Amygdala (tissue), 56 donors: ENCODE results near the gene ITIH6.
"Not testable (repeated sequence)": the region's sequence is repeated elsewhere in the genome, so short reads cannot be mapped to it uniquely, and the experiment has no call there.

Experiments
- DNase-seq, 56 donors: peaks; one replicate each; lab custom pipeline; 2025; lab: John Stamatoyannopoulos, UW

The ITIH6 gene

DNA sequence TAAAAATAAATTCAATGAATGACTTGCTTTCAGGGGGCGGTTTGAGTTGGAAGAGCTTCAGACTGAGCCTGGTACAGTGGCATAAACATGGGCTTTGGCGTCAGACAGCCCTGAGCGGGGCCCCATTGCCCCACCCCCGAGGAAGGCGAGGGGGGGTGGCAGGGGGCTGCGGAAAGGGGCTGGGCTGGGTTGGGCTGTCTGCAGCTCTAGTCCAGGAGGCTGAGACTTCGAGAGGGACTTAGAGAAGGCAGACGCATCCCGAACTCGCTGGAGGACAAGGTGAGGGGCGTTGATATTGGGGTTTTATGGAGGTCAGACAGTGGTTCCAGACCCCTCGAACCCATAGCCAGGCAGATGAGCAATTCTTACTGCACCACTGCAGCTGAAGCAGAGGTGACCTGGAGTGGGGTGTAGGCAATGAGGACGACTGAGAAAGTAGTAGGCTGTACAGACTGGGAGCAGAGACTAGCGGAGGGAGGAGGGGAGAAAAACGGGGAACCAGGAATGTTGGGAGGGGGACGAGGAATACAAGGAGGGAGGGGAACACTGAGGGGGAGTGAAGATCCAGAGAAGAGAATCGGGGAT, 9.6 kb upstream of the ITIH6 start, which contains the start of gene MAGED2:
Gene MAGED2, plus strand, starts transcription at position 222 of the 585 bp plus-strand sequence. CDS start 1,587 bp downstream, outside the sequence.
- peak in 34 of 56 donors; percentile 0 to 48 (median 15) for DNase-seq

DNA sequence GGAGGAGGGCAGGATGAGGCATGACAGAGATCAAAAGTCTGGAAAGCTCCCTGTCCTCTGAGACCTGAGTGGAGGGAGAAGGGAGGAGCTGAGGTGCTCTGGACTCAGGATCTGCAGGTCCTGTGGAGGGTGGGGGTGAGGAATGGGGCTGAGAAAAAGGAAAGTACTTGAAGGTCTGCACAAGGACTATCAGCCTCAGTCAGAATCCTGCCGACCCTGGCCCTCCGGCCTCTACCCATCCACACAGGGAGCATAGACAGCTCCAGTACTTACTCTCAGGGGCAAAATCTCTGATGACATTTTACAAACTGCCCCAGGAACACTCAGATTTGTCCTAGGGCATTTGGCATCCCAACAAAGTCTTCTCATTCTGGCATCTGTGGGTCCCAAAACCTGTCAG, 991 bp upstream of the ITIH6 start:
- DNase-seq: no peak

DNA sequence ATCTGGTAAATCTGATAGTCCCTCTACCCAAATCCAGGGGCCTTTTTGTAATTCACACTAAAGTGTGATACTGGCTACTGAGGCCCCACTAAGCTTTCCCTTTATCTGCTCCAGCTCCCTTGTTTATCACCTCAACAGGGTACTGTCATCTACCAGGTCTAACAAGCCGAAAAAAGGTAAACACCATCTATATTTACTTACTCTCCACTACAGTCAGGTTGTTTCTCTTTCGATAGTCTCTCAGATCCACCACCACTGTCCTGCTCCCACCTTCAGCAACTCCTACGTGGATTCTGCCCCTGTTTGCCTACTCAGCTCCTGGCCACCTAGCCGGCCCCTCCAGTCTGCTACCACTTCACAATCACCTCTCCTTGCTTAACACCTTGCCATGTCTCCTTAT, 3.3 kb downstream of the ITIH6 start:
- DNase-seq: no peak

GRCh38 chrX:54794028-54794427, 4.0 kb downstream of the ITIH6 start:
- peak in 1 of 56 donors; percentile 0 for DNase-seq

- not testable (repeated sequence) for DNase-seq
Observed at GRCh38 chrX:54789405-54789804, 8.7 kb downstream of the ITIH6 start.

DNA sequence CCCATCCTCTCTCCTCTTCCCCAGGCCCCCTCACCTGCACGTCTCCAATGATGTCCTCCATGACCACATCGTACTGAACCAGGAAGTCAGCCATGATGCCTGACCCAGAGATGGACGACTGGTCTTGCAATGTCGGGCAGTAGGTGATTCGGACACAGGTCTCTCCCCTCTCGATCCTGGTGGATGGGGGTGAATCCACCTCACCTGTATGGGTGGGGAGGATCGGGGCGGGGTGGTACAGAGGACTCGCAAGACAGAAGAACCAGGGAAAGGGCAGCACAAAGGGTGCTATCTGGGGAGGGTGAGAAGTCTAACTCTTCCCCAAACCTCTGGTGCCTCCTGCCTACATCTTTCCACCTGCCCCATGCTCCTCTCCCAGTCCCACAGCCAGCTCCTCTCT, 9.6 kb downstream of the ITIH6 start:
- DNase-seq: no peak

GRCh38 chrX:54786967-54787366, 11.1 kb downstream of the ITIH6 start:
- DNase-seq: no peak

GRCh38 chrX:54785901-54786300, 12.2 kb downstream of the ITIH6 start:
- peak in 1 of 56 donors; percentile 0 for DNase-seq

GRCh38 chrX:54776987-54777672, 20.9 kb downstream of the ITIH6 start:
- no peak for DNase-seq

GRCh38 chrX:54776061-54776460, 22.0 kb downstream of the ITIH6 start:
- no peak for DNase-seq

GRCh38 chrX:54774391-54775094, 23.5 kb downstream of the ITIH6 start:
- not testable (repeated sequence) for DNase-seq

- DNase-seq: no peak
Observed at GRCh38 chrX:54758114-54759055, 39.7 kb downstream of the ITIH6 start.

DNA sequence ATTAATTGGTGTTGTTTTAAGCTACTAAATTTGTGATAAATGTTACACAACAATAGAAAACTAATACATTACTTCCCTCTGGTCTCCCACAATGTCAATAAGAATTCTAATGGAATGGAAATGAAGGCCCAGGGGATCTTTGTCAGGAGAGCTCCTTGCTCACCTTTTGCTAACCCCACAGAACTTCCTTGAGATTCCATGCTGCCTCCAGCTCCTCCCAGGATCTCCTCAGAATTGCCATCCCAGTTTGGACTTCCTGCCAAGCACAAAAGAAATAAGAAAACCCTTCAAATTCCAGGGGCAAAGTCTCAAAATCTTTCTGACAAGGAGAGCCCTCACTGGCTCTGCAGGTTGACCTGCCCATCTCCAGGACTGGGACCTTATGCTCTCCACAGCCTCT, 43.2 kb downstream of the ITIH6 start:
- DNase-seq: no peak

DNA sequence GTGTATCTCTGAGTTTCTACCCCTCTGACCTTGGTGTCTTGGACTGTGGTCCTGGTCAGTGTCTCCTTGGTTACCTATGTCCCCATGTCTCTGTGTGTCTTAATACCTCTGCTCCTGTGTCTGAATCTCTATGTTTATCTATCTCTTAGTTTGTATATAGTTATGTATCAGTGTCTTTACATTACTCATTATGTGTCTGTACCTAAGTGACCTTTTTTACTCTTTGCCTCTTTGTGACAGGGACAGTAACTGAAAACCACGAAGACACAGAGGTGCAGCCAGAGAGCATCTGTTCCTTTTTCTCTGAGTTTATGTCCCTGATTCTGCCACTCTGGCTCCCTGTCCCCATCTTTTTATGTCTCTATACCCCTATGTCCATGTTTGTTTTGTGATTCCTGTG, 49.4 kb downstream of the ITIH6 start:
- DNase-seq: no peak

GRCh38 chrX:54747733-54748393, 50.2 kb downstream of the ITIH6 start:
- DNase-seq: no peak

DNA sequence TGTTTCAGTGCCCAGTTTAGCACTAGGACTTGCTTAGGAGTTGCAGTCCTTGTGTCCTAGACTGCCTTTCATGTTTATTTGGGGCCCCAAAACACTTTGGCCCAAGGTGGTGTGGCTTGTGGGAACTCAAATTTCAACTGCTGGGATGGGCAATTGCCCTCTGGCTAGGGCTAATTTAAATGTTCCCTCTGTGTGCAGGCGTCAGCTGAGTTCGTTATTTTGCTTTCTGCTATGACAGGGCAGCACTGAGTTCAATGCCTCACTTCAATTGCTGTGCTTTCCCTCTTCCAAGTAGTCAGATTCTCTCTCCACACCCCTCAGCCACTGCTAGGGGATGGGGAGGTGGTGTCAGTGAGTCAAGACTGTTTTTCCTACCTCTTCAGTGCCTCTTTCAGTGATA, 51.1 kb downstream of the ITIH6 start:
- DNase-seq: no peak

DNA sequence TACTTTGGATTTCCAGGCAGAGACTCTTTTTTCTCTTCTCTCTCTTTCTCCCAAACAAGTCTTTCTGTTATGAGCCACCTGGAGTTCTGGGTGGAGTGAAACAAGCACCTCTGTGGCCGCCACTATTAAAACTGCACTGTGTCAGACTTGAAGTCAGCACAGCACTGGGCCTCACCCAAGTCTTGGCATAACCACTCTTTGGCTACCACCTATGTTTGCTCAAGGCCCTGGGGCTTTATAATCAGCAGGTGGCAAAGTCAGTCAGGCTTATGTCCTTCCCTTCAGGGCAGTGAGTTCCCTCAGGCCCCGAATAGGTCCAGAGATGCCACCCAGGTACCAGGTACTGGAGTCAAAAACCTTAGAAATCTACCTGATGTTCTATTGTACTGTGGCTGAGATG, 52.4 kb downstream of the ITIH6 start:
- DNase-seq: no peak

DNA sequence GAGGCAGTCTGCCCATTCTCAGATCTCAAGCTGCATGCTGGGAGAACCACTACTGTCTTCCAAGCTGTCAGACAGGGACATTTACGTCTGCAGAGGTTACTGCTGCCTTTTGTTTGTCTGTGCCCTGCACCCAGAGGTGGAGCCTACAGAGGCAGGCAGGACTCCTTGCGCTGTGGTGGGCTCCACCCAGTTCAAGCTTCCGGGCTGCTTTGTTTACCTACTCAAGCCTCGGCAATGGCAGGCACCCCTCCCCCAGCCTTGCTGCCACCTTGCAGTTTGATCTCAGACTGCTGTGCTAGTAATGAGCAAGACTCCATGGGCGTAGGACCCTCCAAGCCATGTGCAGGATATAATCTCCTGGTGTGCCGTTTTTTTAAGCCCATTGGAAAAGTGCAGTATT, 59.5 kb downstream of the ITIH6 start:
- DNase-seq: not testable (repeated sequence)

DNA sequence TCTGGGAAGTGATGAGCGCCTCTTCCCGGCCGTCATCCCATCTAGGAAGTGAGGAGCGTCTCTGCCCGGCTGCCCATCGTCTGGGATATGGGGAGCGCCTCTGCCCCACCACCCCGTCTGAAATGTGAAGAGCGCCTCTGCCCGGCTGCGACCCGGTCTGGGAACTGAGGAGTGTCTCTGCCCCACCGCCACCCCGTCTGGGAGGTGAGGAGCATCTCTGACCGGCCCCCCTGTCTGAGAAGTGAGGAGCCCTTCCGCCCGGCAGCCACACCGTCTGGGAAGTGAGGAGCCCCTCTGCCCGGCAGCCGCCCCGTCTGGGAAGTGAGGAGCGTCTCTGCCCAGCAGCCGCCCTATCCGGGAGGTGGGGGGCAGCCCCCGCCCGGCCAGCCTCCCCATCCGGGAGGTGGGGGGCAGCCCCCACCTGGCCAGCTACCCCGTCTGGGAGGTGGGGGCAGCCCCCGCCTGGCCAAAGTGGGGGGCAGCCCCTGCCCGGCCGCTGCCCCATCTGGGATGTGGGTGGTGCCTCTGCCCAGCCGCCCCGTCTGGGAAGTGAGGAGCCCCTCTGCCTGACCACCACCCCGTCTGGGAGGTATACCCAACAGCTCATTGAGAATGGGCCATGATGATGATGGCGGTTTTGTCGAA, 61.6 kb downstream of the ITIH6 start:
- not testable (repeated sequence) for DNase-seq

- DNase-seq: no peak
Observed at GRCh38 chrX:54721424-54721823, 76.6 kb downstream of the ITIH6 start.
